Measurements from ENCODE around the gene GOLM1. TPM values are rescaled to one million over a fixed set of nuclear protein-coding genes. Genes with fewer than 3 reads are reported as not detected.

Gene GOLM1
- total RNA-seq, 1 donor from 2014 or later, result 0.80 TPM

DNA sequence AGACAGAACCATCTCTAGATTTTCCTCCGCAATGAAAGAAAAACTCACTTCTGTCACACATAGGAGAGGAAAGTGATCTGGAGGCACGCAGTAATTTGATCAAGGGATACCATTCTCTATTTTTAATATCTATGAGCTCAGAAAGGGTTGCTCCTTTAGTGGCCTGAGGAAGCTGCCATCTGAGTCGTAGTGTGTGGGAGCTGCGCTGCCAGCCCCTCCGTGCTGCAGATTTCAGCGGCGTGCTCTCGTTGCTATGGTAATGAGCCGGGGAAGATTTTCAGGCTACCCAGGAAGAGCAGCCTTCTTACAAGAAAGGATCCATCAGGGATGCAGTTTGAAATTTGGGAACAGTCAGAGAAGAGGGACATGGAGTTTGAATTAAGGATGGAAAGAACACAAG is 17.1 kb upstream of the GOLM1 start:
- peaks cover 2% of the 10 kb centered on the region for H3K9me3 Mint-ChIP-seq
- TF ChIP-seq CTCF (IDR thresholded peaks at IDR 0.05), result no peak
- intact Hi-C loops (cut with micrococcal nuclease), result no loop called here
- peaks cover 1% of the 10 kb centered on the region for H3K27me3 Mint-ChIP-seq
- no peaks in the 10 kb centered on the region for H3K4me1 Mint-ChIP-seq
- DNase-seq (no peak), ATAC-seq (ENCODE audit: low read depth) (no peak)
- no peak overlapping the region for H3K27ac Mint-ChIP-seq
- ChIA-PET CTCF (no interaction called here), POLR2A (no interaction called here)
- no peaks in the 10 kb centered on the region for H3K36me3 Mint-ChIP-seq (ENCODE audit: low read depth)
- no peak overlapping the region for H3K4me3 Mint-ChIP-seq

- CTCF ChIA-PET, result no interaction called here
- POLR2A ChIA-PET, result no interaction called here
These were observed 16.5 kb upstream of the GOLM1 start for GRCh38 chr9:86115886-86116285.

DNA sequence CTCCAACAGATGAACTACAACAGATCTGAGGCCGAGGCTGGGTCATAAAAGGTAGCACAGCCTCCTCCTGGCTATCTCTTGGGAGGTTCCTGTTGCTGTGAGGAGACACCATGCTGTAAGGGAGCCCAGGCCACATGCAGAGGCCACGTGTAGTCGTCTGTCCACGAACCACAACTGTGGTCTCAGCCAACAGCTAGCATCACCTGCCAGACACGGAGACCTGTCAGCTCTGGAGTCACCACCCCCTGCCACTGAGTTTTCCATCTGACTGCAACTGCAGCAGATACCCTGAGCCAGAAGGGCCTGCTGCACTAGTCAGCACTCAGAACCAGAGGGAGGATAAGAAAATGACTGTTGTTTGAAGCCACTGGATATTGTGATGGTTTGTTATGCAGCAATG is 12.7 kb upstream of the GOLM1 start:
- TF ChIP-seq CTCF (IDR thresholded peaks at IDR 0.05), result no peak
- ChIA-PET CTCF (no interaction called here), POLR2A (no interaction called here)
- intact Hi-C loops (cut with micrococcal nuclease), result no loop called here
- Mint-ChIP-seq H3K4me1 (peaks cover under 1% of the 10 kb centered on the region), H3K9me3 (peaks cover 2% of the 10 kb centered on the region), H3K27ac (no peak overlapping the region), H3K36me3 (ENCODE audit: low read depth) (no peaks in the 10 kb centered on the region), H3K27me3 (peaks cover 6% of the 10 kb centered on the region), H3K4me3 (no peak overlapping the region)
- ATAC-seq (ENCODE audit: low read depth) (no peak), DNase-seq (no peak)

More at GRCh38 chr9:86115886-86116285, 16.5 kb upstream of the GOLM1 start:
- peaks cover 2% of the 10 kb centered on the region for H3K9me3 Mint-ChIP-seq
- peaks cover 1% of the 10 kb centered on the region for H3K27me3 Mint-ChIP-seq
- no peak overlapping the region for H3K4me3 Mint-ChIP-seq
- TF ChIP-seq CTCF (IDR thresholded peaks at IDR 0.05), result no peak
- intact Hi-C loops (cut with micrococcal nuclease), result no loop called here
- no peaks in the 10 kb centered on the region for H3K36me3 Mint-ChIP-seq (ENCODE audit: low read depth)
- ATAC-seq (ENCODE audit: low read depth) (no peak), DNase-seq (no peak)
- H3K4me1 Mint-ChIP-seq, result no peaks in the 10 kb centered on the region
- no peak overlapping the region for H3K27ac Mint-ChIP-seq

- no peak for DNase-seq
- ChIA-PET POLR2A (no interaction called here), CTCF (no interaction called here)
- no peak for ATAC-seq (ENCODE audit: low read depth)
- peaks cover 1% of the 10 kb centered on the region for H3K36me3 Mint-ChIP-seq (ENCODE audit: low read depth)
- peaks cover 9% of the 10 kb centered on the region for H3K4me1 Mint-ChIP-seq
- H3K9me3 Mint-ChIP-seq, result no peaks in the 10 kb centered on the region
- intact Hi-C loops (cut with micrococcal nuclease), result loop anchor here (10.0 kb wide), 1 partner anchor 158 kb away; the partner anchor contains the start of gene NAA35
- H3K4me3 Mint-ChIP-seq, result no peak overlapping the region
- TF ChIP-seq CTCF (IDR thresholded peaks at IDR 0.05), result no peak
- no peak overlapping the region for H3K27ac Mint-ChIP-seq
- peaks cover 29% of the 10 kb centered on the region for H3K27me3 Mint-ChIP-seq
These were observed 3.3 kb upstream of the GOLM1 start for GRCh38 chr9:86102626-86103025.

DNA sequence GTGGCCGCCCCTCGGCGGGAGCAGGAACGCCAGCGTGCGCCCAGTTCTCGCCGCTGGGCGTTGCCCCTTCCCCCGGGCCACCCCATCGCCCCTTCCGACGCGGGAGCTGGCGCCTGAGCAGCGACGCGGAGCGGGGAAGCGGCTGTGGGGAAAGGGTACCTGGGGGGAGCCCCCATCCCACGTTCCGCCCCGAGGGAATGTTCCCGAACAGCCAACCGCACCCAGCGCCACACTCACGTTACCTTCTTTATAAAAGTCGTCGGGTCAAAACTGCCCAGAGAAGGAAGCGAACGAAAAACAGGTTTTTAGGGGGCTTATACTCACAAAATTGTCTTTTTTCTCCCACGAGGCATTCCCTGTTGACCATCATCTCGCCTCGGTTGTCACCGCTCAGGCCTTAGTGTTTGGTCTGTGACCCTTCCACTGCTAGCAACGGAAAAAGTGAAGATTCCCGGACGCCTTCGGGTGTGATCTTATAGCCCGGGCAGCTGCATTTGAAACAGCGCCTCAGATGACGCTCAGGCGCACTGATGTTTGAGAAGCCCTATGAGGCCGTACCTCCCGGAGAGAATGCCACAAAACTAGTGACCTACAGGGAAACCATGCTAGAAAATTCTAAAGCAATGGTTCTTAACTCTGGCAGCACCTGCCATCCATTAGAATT is 475 bp upstream of the GOLM1 start:
- intact Hi-C loops (cut with micrococcal nuclease), result loop anchor here (10.0 kb wide), 1 partner anchor 155 kb away; the partner anchor contains the start of gene NAA35
- H3K9me3 Mint-ChIP-seq, result no peaks in the 10 kb centered on the region
- peaks cover 1% of the 10 kb centered on the region for H3K36me3 Mint-ChIP-seq (ENCODE audit: low read depth)
- peaks cover 34% of the 10 kb centered on the region for H3K27me3 Mint-ChIP-seq
- ATAC-seq (ENCODE audit: low read depth) (peak; percentile 31), DNase-seq (peak; percentile 22)
- peak overlapping the region; percentile 86 for H3K4me3 Mint-ChIP-seq
- POLR2A ChIA-PET, result interaction anchor here (0.6 kb wide), 1 partner anchor 15 kb away, joined by 3 read pairs; no protein-coding TSS in a partner anchor
- H3K4me1 Mint-ChIP-seq, result peaks cover 7% of the 10 kb centered on the region
- CTCF ChIA-PET, result no interaction called here
- no peak overlapping the region for H3K27ac Mint-ChIP-seq
- TF ChIP-seq CTCF (IDR thresholded peaks at IDR 0.05), result no peak
